NOMO-1 treated with DMSO at 0.1 percent for 48 hours (cell line): ENCODE data around the gene C11orf52.

Experiments used
- DNase-seq: peaks from one replicate; lab custom pipeline; 2025; ENCODE audit not compliant: unreplicated experiment; lab: John Stamatoyannopoulos, UW

C11orf52 gene

DNA sequence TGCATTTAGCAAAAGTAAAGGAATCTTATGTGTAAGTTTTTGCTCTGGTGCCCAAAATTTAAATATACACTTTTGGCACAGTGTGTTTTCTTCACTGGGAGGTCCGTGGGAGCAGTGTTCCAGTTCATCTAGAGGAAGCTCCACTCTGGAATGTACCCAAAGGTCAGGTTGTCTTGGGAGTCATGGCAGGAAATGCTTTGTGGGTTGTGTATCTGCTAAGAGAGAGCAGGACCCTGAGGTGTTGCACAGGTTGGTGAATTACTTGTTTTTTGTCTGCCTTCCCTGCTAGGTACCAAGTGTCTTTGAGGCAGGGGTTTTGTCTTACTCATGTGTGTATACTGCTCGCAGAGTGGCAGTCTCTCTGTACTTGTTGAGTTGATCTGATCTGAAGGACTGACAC, 55.7 kb downstream of the C11orf52 start:
- DNase-seq: no peak

DNA sequence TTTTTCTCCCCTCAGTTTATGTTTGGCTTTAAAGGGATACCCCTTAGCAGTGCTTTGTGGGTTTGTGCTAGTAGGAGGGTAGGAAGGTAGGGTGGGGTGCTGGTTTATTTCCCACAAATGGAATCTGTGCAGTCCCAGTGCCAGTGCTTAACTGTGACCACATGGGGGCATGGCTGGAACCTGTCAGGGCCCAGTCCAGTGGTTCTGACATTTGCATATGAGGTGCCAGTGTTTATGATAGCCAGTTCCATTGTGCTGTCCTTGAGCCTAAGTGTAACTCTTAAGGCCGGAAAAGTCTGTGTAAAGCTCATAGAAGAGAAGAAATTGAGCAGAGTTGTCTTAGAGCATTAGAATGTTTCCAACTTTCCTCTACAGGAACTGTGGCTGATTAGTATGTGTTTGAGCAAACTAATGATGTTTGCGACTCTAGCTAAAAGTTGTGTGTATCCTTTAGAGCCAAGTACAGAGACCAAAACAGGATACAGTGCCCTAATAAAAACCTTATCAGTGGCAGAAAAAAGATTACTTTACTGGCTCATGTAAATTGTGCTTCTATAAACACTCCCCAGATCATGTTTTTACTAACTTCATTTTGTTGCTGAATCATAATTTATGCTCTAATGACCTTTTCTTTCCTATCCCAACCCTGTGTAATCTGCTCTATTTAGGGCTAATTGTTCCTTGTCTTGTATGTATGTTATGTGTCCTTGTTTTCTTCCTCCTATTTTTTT, 56.5 kb downstream of the C11orf52 start:
- no peak for DNase-seq

- DNase-seq: no peak
Measured at GRCh38 chr11:111976119-111976766, 57.5 kb downstream of the C11orf52 start.
